HepG2 (cell line): ENCODE data around the gene PTPRC.
"Not testable (repeated sequence)": the region's sequence is repeated elsewhere in the genome, so short reads cannot be mapped to it uniquely, and the experiment has no call there.

ENCODE experiments used
- MYNN ChIP-seq: sonication (generic); formaldehyde crosslinking; IDR thresholded peaks from 2 replicates; pipeline ENCODE4 v1.4.0; 2020; ENCODE audit warnings: mild to moderate bottlenecking, low read depth, missing genetic modification reagents
- REST ChIP-seq, 2 experiments: IDR thresholded peaks; 2 replicates each; pipeline ENCODE4 v1.6.1; 2011 to 2012; ENCODE audit warnings: low read length in 2 of 2, borderline replicate concordance in 1 of 2, low read depth in 1 of 2, mild to moderate bottlenecking in 1 of 2, moderate library complexity in 1 of 2
- RFX5 ChIP-seq: IDR thresholded peaks from 2 replicates; pipeline ENCODE4 v1.6.1; 2011; ENCODE audit warnings: low read depth, low read length, improper control_type of control experiment
- SRY ChIP-seq: sonication (generic); formaldehyde crosslinking; IDR thresholded peaks from 2 replicates; pipeline ENCODE4 v1.8.0; 2022; ENCODE audit warnings: mild to moderate bottlenecking, missing genetic modification reagents
- ZBTB7A ChIP-seq: sonication (generic); formaldehyde crosslinking; IDR thresholded peaks from 2 replicates; pipeline ENCODE4 v1.8.0; 2022; ENCODE audit warnings: mild to moderate bottlenecking, missing genetic modification reagents
- ZNF550 ChIP-seq: sonication (generic); formaldehyde crosslinking; IDR thresholded peaks from 2 replicates; pipeline ENCODE4 v1.4.0; 2020; ENCODE audit warnings: mild to moderate bottlenecking, missing genetic modification reagents, borderline replicate concordance

GRCh38 chr1:198601310-198601709, 37.5 kb upstream of the PTPRC start:
- TF ChIP-seq SRY (CRISPR knock-in tag); RFX5; ZNF550 (CRISPR knock-in tag); REST (IDR thresholded peaks at IDR 0.05; ENCODE audit: borderline replicate concordance in 1 of 2, low read depth in 1 of 2, low read length in 2 of 2); ZBTB7A (CRISPR knock-in tag); MYNN (CRISPR knock-in tag): not testable (repeated sequence)
